Measurements from ENCODE around the gene HIVEP3. TPM values are rescaled to one million over a fixed set of nuclear protein-coding genes. Genes with fewer than 3 reads are reported as not detected.

Gene HIVEP3
- total and polyA plus RNA-seq, 2 donors (not counting 1 experiment from before 2014, with no cell fraction given) = 2.0 to 5.1 TPM

- no peaks in the 10 kb centered on the region for H3K9me3 Mint-ChIP-seq (ENCODE audit: insufficient read depth)
- POLR2A ChIA-PET = no interaction called here
- Histone ChIP-seq H3K4me1 (ENCODE audit: control insufficient read depth in 2 of 2, insufficient read depth in 2 of 2, low read length in 2 of 2) (no peaks in the 10 kb centered on the region), H3K27me3 (replicated peaks in 1 of 4; ENCODE audit: control extremely low read depth in 1 of 4, control insufficient read depth in 3 of 4, insufficient read depth in 4 of 4, low read length in 3 of 4) (peaks cover 0 to 2% (median 0%) of the 10 kb centered on the region in 4 experiments), H2AFZ (ENCODE audit: insufficient read depth, low read depth, low read length, poor library complexity, severe bottlenecking) (no peak overlapping the region), H3K4me2 (replicated peaks; ENCODE audit: low read depth, low read length, poor library complexity, severe bottlenecking) (no peak overlapping the region), H3K36me3 (replicated peaks in 1 of 2; ENCODE audit: control extremely low read depth in 1 of 2, control insufficient read depth in 1 of 2, extremely low read depth in 1 of 2, insufficient read depth in 2 of 2, low read length in 1 of 2) (no peaks in the 10 kb centered on the region), H3K9me3 (ENCODE audit: control extremely low read depth in 1 of 3, control insufficient read depth in 2 of 3, insufficient read depth in 1 of 3, low read length in 2 of 3) (no peaks in the 10 kb centered on the region), H3K9ac (ENCODE audit: low read length) (no peak overlapping the region), H3K4me3 (ENCODE audit: control extremely low read depth in 1 of 5, extremely low read depth in 1 of 5, insufficient read depth in 1 of 5, low read depth in 2 of 5, low read length in 4 of 5) (no peak overlapping the region), H3K79me2 (ENCODE audit: control insufficient read depth, insufficient read depth, low read length) (no peaks in the 10 kb centered on the region), H3K27ac (ENCODE audit: low read length in 2 of 2) (no peak overlapping the region), H4K20me1 (ENCODE audit: control insufficient read depth, insufficient read depth, low read length, poor library complexity, severe bottlenecking) (no peaks in the 10 kb centered on the region)
- DNase-seq (no peak), ATAC-seq (ENCODE audit: low read depth) (no peak)
- CTCF ChIA-PET = no interaction called here
- no peak overlapping the region for H3K27ac Mint-ChIP-seq
- WGBS (ENCODE audit: insufficient coverage) = 81% methylated on average over 4 of the region's 6 CpGs
- intact Hi-C loops (cut with micrococcal nuclease) = no loop called here
- peaks cover 7% of the 10 kb centered on the region for H3K27me3 Mint-ChIP-seq
- no peaks in the 10 kb centered on the region for H3K4me1 Mint-ChIP-seq
- no peak overlapping the region for H3K4me3 Mint-ChIP-seq
- no peak for TF ChIP-seq EZH2 (IDR thresholded peaks at IDR 0.05; ENCODE audit: borderline replicate concordance, insufficient read depth, low read depth, low read length, poor library complexity, severe bottlenecking)
Measured at GRCh38 chr1:41471658-41472057, 447.1 kb downstream of the HIVEP3 start.

- peaks cover 13% of the 10 kb centered on the region for H3K27me3 Mint-ChIP-seq
- Histone ChIP-seq H3K4me1 (ENCODE audit: control insufficient read depth in 2 of 2, insufficient read depth in 2 of 2, low read length in 2 of 2) (no peaks in the 10 kb centered on the region), H3K79me2 (ENCODE audit: control insufficient read depth, insufficient read depth, low read length) (no peaks in the 10 kb centered on the region), H3K36me3 (replicated peaks in 1 of 2; ENCODE audit: control extremely low read depth in 1 of 2, control insufficient read depth in 1 of 2, extremely low read depth in 1 of 2, insufficient read depth in 2 of 2, low read length in 1 of 2) (no peaks in the 10 kb centered on the region), H3K9ac (ENCODE audit: low read length) (no peak overlapping the region), H3K27ac (ENCODE audit: low read length in 2 of 2) (no peak overlapping the region), H4K20me1 (ENCODE audit: control insufficient read depth, insufficient read depth, low read length, poor library complexity, severe bottlenecking) (no peaks in the 10 kb centered on the region), H3K27me3 (replicated peaks in 1 of 4; ENCODE audit: control extremely low read depth in 1 of 4, control insufficient read depth in 3 of 4, insufficient read depth in 4 of 4, low read length in 3 of 4) (peaks cover 0 to 3% (median 0%) of the 10 kb centered on the region in 4 experiments), H3K4me3 (ENCODE audit: control extremely low read depth in 1 of 5, extremely low read depth in 1 of 5, insufficient read depth in 1 of 5, low read depth in 2 of 5, low read length in 4 of 5) (no peak overlapping the region), H3K9me3 (ENCODE audit: control extremely low read depth in 1 of 3, control insufficient read depth in 2 of 3, insufficient read depth in 1 of 3, low read length in 2 of 3) (no peaks in the 10 kb centered on the region), H2AFZ (ENCODE audit: insufficient read depth, low read depth, low read length, poor library complexity, severe bottlenecking) (no peak overlapping the region), H3K4me2 (replicated peaks; ENCODE audit: low read depth, low read length, poor library complexity, severe bottlenecking) (no peak overlapping the region)
- 80% methylated on average over 1 of the region's 5 CpGs for WGBS (ENCODE audit: insufficient coverage)
- no peak overlapping the region for H3K4me3 Mint-ChIP-seq
- no peak for ATAC-seq (ENCODE audit: low read depth)
- H3K27ac Mint-ChIP-seq = no peak overlapping the region
- TF ChIP-seq EZH2 (IDR thresholded peaks at IDR 0.05; ENCODE audit: borderline replicate concordance, insufficient read depth, low read depth, low read length, poor library complexity, severe bottlenecking) (no peak), CTCF (IDR thresholded peaks at IDR 0.05) (no peak)
- intact Hi-C loops (cut with micrococcal nuclease) = no loop called here
- H3K4me1 Mint-ChIP-seq = no peaks in the 10 kb centered on the region
- ChIA-PET CTCF (no interaction called here), POLR2A (no interaction called here)
- no peaks in the 10 kb centered on the region for H3K9me3 Mint-ChIP-seq (ENCODE audit: insufficient read depth)
- DNase-seq = no peak
Measured at GRCh38 chr1:41469706-41470105, 449.0 kb downstream of the HIVEP3 start.
